Prostate gland (tissue), 2 donors: ENCODE data around the gene ASB11.

Source experiments
- CTCF ChIP-seq, 4 experiments: fragments of 200-600 bp in 2 of 4; fragments of 450-650 bp in 2 of 4; sonication (generic) in 2 of 4; IDR thresholded peaks; 1 replicate in 3 of 4; 2 replicates in 1 of 4; pipeline ENCODE4 v1.5.1; 2016 to 2019; ENCODE audit warnings: antibody characterized with exemption in 4 of 4, mild to moderate bottlenecking in 2 of 4, moderate library complexity in 2 of 4
- POLR2AphosphoS5 ChIP-seq: sonication (generic); formaldehyde crosslinking; IDR thresholded peaks from one replicate; pipeline ENCODE4 v1.6.1; 2017; ENCODE audit warnings: antibody characterized with exemption

- TF ChIP-seq CTCF (IDR thresholded peaks at IDR 0.05) = no peak
- TF ChIP-seq POLR2AphosphoS5 = no peak
These were observed 5.3 kb downstream of the ASB11 start for GRCh38 chrX:15310117-15310516.
